ENCODE measurements around the gene CDX1. TPM values are rescaled to one million over a fixed set of nuclear protein-coding genes. Genes with fewer than 3 reads are reported as not detected.

CDX1 gene
- total RNA-seq, 1 experiment from 2014 or later = not detected

GRCh38 chr5:150146235-150146634 is 20.3 kb upstream of the CDX1 start:
- no peak for DNase-seq (ENCODE audit: low read depth)

GRCh38 chr5:150146862-150147601 is 19.5 kb upstream of the CDX1 start:
- no peak for DNase-seq (ENCODE audit: low read depth)

GRCh38 chr5:150147670-150148069 is 18.9 kb upstream of the CDX1 start:
- DNase-seq (ENCODE audit: low read depth) = no peak

GRCh38 chr5:150148117-150148927 is 18.3 kb upstream of the CDX1 start:
- no peak for DNase-seq (ENCODE audit: low read depth)

- DNase-seq (ENCODE audit: low read depth) = no peak
Observed at GRCh38 chr5:150149618-150150017, 17.0 kb upstream of the CDX1 start.

GRCh38 chr5:150152636-150153462 is 13.7 kb upstream of the CDX1 start:
- no peak for DNase-seq (ENCODE audit: low read depth)

- DNase-seq (ENCODE audit: low read depth) = no peak
Observed at GRCh38 chr5:150153483-150153882, 13.1 kb upstream of the CDX1 start.

GRCh38 chr5:150153957-150154617 is 12.5 kb upstream of the CDX1 start:
- DNase-seq (ENCODE audit: low read depth) = peak; percentile 31

GRCh38 chr5:150154618-150155128 is 11.9 kb upstream of the CDX1 start:
- no peak for DNase-seq (ENCODE audit: low read depth)

GRCh38 chr5:150155258-150156026 is 11.1 kb upstream of the CDX1 start, which contains the start of gene PDGFRB:
PDGFRB (minus strand) TSS chr5:150155845; CDS start chr5:150137047, 18,798 bp downstream.
- DNase-seq (ENCODE audit: low read depth) = peak; percentile 77

- DNase-seq (ENCODE audit: low read depth) = no peak
Observed at GRCh38 chr5:150156027-150156368, 10.6 kb upstream of the CDX1 start.

GRCh38 chr5:150156540-150156939 is 10.0 kb upstream of the CDX1 start:
- DNase-seq (ENCODE audit: low read depth) = no peak

- DNase-seq (ENCODE audit: low read depth) = no peak
Observed at GRCh38 chr5:150157168-150157567, 9.4 kb upstream of the CDX1 start.

- DNase-seq (ENCODE audit: low read depth) = no peak
Observed at GRCh38 chr5:150158170-150158949, 8.2 kb upstream of the CDX1 start.

- no peak for DNase-seq (ENCODE audit: low read depth)
Observed at GRCh38 chr5:150159031-150159430, 7.5 kb upstream of the CDX1 start.

GRCh38 chr5:150159741-150160179 is 6.8 kb upstream of the CDX1 start:
- DNase-seq (ENCODE audit: low read depth) = no peak

- DNase-seq (ENCODE audit: low read depth) = no peak
Observed at GRCh38 chr5:150160448-150161081, 6.0 kb upstream of the CDX1 start.

- DNase-seq (ENCODE audit: low read depth) = peak; percentile 52
Observed at GRCh38 chr5:150161242-150162141, 5.1 kb upstream of the CDX1 start.

All from LHCN-M2 (cell line).